K562 (cell line): Measurements from ENCODE around the gene TBPL2.
"Not testable (repeated sequence)": the region's sequence is repeated elsewhere in the genome, so short reads cannot be mapped to it uniquely, and the experiment has no call there.

Experiments
- BRF1 ChIP-seq: IDR thresholded peaks from 3 replicates; pipeline ENCODE4 v1.6.1; 2011; ENCODE audit warnings: borderline replicate concordance, mild to moderate bottlenecking; ENCODE audit not compliant: insufficient read length; ENCODE audit errors: extremely low read depth
- ERF ChIP-seq: fragments of 450-650 bp; formaldehyde crosslinking; IDR thresholded peaks from 2 replicates; pipeline ENCODE4 v1.4.0; 2020; ENCODE audit warnings: mild to moderate bottlenecking, mixed read lengths
- NFE2L1 ChIP-seq: fragments of 450-650 bp; IDR thresholded peaks from 2 replicates; pipeline ENCODE4 v1.6.1; 2016; ENCODE audit warnings: missing genetic modification characterization, low read depth, mild to moderate bottlenecking, missing compliant biosample characterization, moderate library complexity, borderline replicate concordance
- NFIC ChIP-seq: fragments of 450-650 bp; IDR thresholded peaks from 2 replicates; pipeline ENCODE4 v1.6.1; 2017; ENCODE audit warnings: mild to moderate bottlenecking, inconsistent platforms
- SIN3A ChIP-seq, 2 experiments: fragments of 150-350 bp in 1 of 2; IDR thresholded peaks; 2 replicates each; pipeline ENCODE4 v1.6.1; 2011 to 2016; ENCODE audit warnings: borderline replicate concordance in 2 of 2, low read depth in 2 of 2, low read length in 2 of 2, mild to moderate bottlenecking in 2 of 2, moderate library complexity in 2 of 2; ENCODE audit not compliant: control insufficient read depth in 1 of 2
- TF ChIP-seq, protein P1 (sequence below), 3 experiments: IDR thresholded peaks in 2 of 3; conservative IDR thresholded peaks in 1 of 3; 2 replicates each; pipeline ENCODE4 v1.5.1; 2011 to 2012; ENCODE audit warnings: low read length in 3 of 3, mild to moderate bottlenecking in 3 of 3, control low read depth in 2 of 3, improper control_type of control experiment in 1 of 3, inconsistent platforms in 1 of 3, low read depth in 1 of 3, mixed read lengths in 1 of 3, moderate library complexity in 1 of 3; ENCODE audit not compliant: insufficient read depth in 2 of 3
- TF ChIP-seq, protein P2 (sequence below): sonication (generic); formaldehyde crosslinking; IDR thresholded peaks from 2 replicates; pipeline ENCODE4 v1.8.0; 2023; ENCODE audit warnings: mild to moderate bottlenecking, missing genetic modification reagents
- TF ChIP-seq, protein P3 (sequence below), 2 experiments: fragments of 450-650 bp; IDR thresholded peaks; 2 replicates each; pipeline ENCODE4 v1.6.1; 2016
- TF ChIP-seq, protein P4 (sequence below), 2 experiments: fragments of 450-650 bp; formaldehyde crosslinking in 1 of 2; IDR thresholded peaks; 2 replicates each; pipeline versions ENCODE4 v1.4.0 to v1.6.1; 2014 to 2020; ENCODE audit warnings: mild to moderate bottlenecking in 2 of 2, borderline replicate concordance in 1 of 2, low read depth in 1 of 2
- TF ChIP-seq, protein P5 (sequence below): fragments of 450-650 bp; formaldehyde crosslinking; IDR thresholded peaks from 2 replicates; pipeline ENCODE4 v1.4.0; 2022; ENCODE audit warnings: missing genetic modification characterization
- TF ChIP-seq, protein P6 (sequence below): fragments of 150-350 bp; IDR thresholded peaks from 2 replicates; pipeline ENCODE4 v1.6.1; 2014; ENCODE audit warnings: low read depth, mild to moderate bottlenecking, low read length, borderline replicate concordance

DNA sequence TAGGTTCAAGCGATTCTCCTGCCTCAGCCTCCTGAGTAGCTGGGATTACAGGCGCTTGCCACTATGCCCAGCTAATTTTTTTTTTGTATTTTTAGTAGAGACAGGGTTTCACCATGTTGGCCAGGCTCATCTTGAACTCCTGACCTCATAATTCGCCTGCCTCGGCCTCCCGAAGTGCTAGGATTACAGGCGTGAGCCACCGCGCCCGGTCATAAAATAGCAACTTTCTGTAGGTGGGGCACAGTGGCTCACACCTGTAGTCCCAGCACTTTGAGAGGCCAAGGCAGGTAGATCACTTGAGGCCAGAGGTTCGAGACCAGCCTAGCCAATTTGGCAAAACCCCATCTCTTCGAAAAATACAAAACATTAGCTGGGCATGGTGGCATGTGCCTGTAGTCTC, 18.1 kb downstream of the TBPL2 start:
- TF ChIP-seq, protein P1, sequence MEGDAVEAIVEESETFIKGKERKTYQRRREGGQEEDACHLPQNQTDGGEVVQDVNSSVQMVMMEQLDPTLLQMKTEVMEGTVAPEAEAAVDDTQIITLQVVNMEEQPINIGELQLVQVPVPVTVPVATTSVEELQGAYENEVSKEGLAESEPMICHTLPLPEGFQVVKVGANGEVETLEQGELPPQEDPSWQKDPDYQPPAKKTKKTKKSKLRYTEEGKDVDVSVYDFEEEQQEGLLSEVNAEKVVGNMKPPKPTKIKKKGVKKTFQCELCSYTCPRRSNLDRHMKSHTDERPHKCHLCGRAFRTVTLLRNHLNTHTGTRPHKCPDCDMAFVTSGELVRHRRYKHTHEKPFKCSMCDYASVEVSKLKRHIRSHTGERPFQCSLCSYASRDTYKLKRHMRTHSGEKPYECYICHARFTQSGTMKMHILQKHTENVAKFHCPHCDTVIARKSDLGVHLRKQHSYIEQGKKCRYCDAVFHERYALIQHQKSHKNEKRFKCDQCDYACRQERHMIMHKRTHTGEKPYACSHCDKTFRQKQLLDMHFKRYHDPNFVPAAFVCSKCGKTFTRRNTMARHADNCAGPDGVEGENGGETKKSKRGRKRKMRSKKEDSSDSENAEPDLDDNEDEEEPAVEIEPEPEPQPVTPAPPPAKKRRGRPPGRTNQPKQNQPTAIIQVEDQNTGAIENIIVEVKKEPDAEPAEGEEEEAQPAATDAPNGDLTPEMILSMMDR (IDR thresholded peaks at IDR 0.05 in 2 of 3, conservative IDR thresholded peaks at IDR 0.05 in 1 of 3; ENCODE audit: insufficient read depth in 2 of 3, low read depth in 1 of 3, low read length in 3 of 3), result not testable (repeated sequence)
- TF ChIP-seq, protein P2, sequence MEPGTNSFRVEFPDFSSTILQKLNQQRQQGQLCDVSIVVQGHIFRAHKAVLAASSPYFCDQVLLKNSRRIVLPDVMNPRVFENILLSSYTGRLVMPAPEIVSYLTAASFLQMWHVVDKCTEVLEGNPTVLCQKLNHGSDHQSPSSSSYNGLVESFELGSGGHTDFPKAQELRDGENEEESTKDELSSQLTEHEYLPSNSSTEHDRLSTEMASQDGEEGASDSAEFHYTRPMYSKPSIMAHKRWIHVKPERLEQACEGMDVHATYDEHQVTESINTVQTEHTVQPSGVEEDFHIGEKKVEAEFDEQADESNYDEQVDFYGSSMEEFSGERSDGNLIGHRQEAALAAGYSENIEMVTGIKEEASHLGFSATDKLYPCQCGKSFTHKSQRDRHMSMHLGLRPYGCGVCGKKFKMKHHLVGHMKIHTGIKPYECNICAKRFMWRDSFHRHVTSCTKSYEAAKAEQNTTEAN (CRISPR knock-in tag), result not testable (repeated sequence)
- TF ChIP-seq, protein P3, sequence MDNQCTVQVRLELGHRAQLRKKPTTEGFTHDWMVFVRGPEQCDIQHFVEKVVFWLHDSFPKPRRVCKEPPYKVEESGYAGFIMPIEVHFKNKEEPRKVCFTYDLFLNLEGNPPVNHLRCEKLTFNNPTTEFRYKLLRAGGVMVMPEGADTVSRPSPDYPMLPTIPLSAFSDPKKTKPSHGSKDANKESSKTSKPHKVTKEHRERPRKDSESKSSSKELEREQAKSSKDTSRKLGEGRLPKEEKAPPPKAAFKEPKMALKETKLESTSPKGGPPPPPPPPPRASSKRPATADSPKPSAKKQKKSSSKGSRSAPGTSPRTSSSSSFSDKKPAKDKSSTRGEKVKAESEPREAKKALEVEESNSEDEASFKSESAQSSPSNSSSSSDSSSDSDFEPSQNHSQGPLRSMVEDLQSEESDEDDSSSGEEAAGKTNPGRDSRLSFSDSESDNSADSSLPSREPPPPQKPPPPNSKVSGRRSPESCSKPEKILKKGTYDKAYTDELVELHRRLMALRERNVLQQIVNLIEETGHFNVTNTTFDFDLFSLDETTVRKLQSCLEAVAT (IDR thresholded peaks at IDR 0.05), result not testable (repeated sequence)
- TF ChIP-seq BRF1; NFIC; SIN3A (IDR thresholded peaks at IDR 0.05; ENCODE audit: borderline replicate concordance in 2 of 2, control insufficient read depth in 1 of 2, low read depth in 2 of 2, low read length in 2 of 2); ERF (CRISPR knock-in tag); NFE2L1 (tag): not testable (repeated sequence)
- TF ChIP-seq, protein P4, sequence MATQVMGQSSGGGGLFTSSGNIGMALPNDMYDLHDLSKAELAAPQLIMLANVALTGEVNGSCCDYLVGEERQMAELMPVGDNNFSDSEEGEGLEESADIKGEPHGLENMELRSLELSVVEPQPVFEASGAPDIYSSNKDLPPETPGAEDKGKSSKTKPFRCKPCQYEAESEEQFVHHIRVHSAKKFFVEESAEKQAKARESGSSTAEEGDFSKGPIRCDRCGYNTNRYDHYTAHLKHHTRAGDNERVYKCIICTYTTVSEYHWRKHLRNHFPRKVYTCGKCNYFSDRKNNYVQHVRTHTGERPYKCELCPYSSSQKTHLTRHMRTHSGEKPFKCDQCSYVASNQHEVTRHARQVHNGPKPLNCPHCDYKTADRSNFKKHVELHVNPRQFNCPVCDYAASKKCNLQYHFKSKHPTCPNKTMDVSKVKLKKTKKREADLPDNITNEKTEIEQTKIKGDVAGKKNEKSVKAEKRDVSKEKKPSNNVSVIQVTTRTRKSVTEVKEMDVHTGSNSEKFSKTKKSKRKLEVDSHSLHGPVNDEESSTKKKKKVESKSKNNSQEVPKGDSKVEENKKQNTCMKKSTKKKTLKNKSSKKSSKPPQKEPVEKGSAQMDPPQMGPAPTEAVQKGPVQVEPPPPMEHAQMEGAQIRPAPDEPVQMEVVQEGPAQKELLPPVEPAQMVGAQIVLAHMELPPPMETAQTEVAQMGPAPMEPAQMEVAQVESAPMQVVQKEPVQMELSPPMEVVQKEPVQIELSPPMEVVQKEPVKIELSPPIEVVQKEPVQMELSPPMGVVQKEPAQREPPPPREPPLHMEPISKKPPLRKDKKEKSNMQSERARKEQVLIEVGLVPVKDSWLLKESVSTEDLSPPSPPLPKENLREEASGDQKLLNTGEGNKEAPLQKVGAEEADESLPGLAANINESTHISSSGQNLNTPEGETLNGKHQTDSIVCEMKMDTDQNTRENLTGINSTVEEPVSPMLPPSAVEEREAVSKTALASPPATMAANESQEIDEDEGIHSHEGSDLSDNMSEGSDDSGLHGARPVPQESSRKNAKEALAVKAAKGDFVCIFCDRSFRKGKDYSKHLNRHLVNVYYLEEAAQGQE (IDR thresholded peaks at IDR 0.05; ENCODE audit: borderline replicate concordance), result not testable (repeated sequence)
- TF ChIP-seq, protein P4 (CRISPR knock-in tag; IDR thresholded peaks at IDR 0.05; ENCODE audit: low read depth), result not testable (repeated sequence)
- TF ChIP-seq, protein P5, sequence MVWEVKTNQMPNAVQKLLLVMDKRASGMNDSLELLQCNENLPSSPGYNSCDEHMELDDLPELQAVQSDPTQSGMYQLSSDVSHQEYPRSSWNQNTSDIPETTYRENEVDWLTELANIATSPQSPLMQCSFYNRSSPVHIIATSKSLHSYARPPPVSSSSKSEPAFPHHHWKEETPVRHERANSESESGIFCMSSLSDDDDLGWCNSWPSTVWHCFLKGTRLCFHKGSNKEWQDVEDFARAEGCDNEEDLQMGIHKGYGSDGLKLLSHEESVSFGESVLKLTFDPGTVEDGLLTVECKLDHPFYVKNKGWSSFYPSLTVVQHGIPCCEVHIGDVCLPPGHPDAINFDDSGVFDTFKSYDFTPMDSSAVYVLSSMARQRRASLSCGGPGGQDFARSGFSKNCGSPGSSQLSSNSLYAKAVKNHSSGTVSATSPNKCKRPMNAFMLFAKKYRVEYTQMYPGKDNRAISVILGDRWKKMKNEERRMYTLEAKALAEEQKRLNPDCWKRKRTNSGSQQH (CRISPR knock-in tag), result not testable (repeated sequence)
- TF ChIP-seq, protein P6, sequence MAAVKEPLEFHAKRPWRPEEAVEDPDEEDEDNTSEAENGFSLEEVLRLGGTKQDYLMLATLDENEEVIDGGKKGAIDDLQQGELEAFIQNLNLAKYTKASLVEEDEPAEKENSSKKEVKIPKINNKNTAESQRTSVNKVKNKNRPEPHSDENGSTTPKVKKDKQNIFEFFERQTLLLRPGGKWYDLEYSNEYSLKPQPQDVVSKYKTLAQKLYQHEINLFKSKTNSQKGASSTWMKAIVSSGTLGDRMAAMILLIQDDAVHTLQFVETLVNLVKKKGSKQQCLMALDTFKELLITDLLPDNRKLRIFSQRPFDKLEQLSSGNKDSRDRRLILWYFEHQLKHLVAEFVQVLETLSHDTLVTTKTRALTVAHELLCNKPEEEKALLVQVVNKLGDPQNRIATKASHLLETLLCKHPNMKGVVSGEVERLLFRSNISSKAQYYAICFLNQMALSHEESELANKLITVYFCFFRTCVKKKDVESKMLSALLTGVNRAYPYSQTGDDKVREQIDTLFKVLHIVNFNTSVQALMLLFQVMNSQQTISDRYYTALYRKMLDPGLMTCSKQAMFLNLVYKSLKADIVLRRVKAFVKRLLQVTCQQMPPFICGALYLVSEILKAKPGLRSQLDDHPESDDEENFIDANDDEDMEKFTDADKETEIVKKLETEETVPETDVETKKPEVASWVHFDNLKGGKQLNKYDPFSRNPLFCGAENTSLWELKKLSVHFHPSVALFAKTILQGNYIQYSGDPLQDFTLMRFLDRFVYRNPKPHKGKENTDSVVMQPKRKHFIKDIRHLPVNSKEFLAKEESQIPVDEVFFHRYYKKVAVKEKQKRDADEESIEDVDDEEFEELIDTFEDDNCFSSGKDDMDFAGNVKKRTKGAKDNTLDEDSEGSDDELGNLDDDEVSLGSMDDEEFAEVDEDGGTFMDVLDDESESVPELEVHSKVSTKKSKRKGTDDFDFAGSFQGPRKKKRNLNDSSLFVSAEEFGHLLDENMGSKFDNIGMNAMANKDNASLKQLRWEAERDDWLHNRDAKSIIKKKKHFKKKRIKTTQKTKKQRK, result not testable (repeated sequence)
